ENCODE data around the gene RIMS1.

DNA sequence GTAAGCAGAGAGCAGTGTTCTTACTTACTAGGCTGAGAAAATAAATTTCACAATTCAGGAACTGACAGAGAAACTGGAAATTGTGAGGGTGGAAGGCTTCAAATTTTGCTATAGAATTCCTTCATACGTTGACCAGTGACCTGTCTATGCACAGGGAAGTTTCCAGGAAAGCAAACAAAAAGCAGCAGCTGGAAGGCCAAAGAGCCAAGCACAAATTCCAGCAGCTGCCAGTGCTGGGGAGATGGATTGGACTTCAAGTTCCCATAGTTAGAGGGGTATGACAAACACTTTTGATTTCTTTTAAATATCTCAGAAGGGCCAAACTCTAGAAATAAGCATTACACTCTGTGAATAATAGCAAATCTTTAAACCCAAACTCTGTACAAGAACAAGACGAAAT lies 436.4 kb downstream of the RIMS1 start:
- TF ChIP-seq, protein P1, sequence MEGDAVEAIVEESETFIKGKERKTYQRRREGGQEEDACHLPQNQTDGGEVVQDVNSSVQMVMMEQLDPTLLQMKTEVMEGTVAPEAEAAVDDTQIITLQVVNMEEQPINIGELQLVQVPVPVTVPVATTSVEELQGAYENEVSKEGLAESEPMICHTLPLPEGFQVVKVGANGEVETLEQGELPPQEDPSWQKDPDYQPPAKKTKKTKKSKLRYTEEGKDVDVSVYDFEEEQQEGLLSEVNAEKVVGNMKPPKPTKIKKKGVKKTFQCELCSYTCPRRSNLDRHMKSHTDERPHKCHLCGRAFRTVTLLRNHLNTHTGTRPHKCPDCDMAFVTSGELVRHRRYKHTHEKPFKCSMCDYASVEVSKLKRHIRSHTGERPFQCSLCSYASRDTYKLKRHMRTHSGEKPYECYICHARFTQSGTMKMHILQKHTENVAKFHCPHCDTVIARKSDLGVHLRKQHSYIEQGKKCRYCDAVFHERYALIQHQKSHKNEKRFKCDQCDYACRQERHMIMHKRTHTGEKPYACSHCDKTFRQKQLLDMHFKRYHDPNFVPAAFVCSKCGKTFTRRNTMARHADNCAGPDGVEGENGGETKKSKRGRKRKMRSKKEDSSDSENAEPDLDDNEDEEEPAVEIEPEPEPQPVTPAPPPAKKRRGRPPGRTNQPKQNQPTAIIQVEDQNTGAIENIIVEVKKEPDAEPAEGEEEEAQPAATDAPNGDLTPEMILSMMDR (IDR thresholded peaks at IDR 0.05) = no peak
- TF ChIP-seq ZFX (IDR thresholded peaks at IDR 0.05; ENCODE audit: borderline replicate concordance) = no peak
